ENCODE data around the gene VDR.

Gene VDR

GRCh38 chr12:47824198-47824597 is 80.6 kb downstream of the VDR start:
- Histone ChIP-seq H3K36me3 (ENCODE audit: control insufficient read depth in 1 of 2, insufficient read depth in 2 of 2, low read depth in 1 of 2, low read length in 2 of 2) (no peaks in the 10 kb centered on the region), H3K18ac (ENCODE audit: low read depth in 1 of 2, low read length in 2 of 2) (no peak overlapping the region), H2AFZ (ENCODE audit: low read depth, low read length) (no peak overlapping the region), H3K4me1 (ENCODE audit: control insufficient read depth, insufficient read depth, low read depth, low read length) (peaks cover 30% of the 10 kb centered on the region), H4K91ac (ENCODE audit: low read length) (peak overlapping the region; percentile 63), H2BK5ac (ENCODE audit: low read depth, low read length, poor library complexity, severe bottlenecking) (no peak overlapping the region), H2AK5ac (ENCODE audit: low read length, severe bottlenecking) (peak overlapping the region; percentile 76), H3K4ac (ENCODE audit: low read depth in 1 of 2, low read length in 2 of 2) (no peak overlapping the region), H3K4me2 (ENCODE audit: low read length, poor library complexity, severe bottlenecking) (no peak overlapping the region), H2BK12ac (ENCODE audit: low read length in 2 of 2) (peak overlapping the region; percentile 1 to 34), H3K79me1 (replicated peaks; ENCODE audit: low read length, poor library complexity, severe bottlenecking) (no peaks in the 10 kb centered on the region), H2BK120ac (ENCODE audit: low read depth, low read length) (peak overlapping the region; percentile 50), H4K8ac (ENCODE audit: low read length) (no peak overlapping the region), H3K14ac (ENCODE audit: low read length in 2 of 2) (no peak overlapping the region), H3K23ac (ENCODE audit: low read length in 2 of 2) (no peak overlapping the region), H3K9me3 (ENCODE audit: control insufficient read depth, low read length) (no peaks in the 10 kb centered on the region), H3K27ac (ENCODE audit: low read length, poor library complexity, severe bottlenecking) (no peak overlapping the region), H3K9ac (ENCODE audit: low read length) (no peak overlapping the region), H3K4me3 (ENCODE audit: insufficient read depth in 1 of 2, low read depth in 1 of 2, low read length in 2 of 2) (no peak overlapping the region), H2BK15ac (ENCODE audit: low read depth, poor library complexity, severe bottlenecking) (no peak overlapping the region), H3K27me3 (ENCODE audit: control insufficient read depth in 1 of 2, insufficient read depth in 1 of 2, low read length in 2 of 2) (no peaks in the 10 kb centered on the region)
- WGBS = 96% methylated on average over 2 of the region's 2 CpGs
- DNase-seq = no peak

- H4K91ac ChIP-seq (ENCODE audit: low read length) = no peak overlapping the region
- no peaks in the 10 kb centered on the region for H3K9me3 ChIP-seq (ENCODE audit: control insufficient read depth, low read length)
- H2AK5ac ChIP-seq (ENCODE audit: low read length, severe bottlenecking) = peak overlapping the region; percentile 76
- H2BK120ac ChIP-seq (ENCODE audit: low read depth, low read length) = no peak overlapping the region
- H3K9ac ChIP-seq (ENCODE audit: low read length) = peak overlapping the region; percentile 7
- no peak overlapping the region for H3K27ac ChIP-seq (ENCODE audit: low read length, poor library complexity, severe bottlenecking)
- H3K4ac ChIP-seq (ENCODE audit: low read depth in 1 of 2, low read length in 2 of 2) = no peak overlapping the region
- no peak overlapping the region for H2BK5ac ChIP-seq (ENCODE audit: low read depth, low read length, poor library complexity, severe bottlenecking)
- peak overlapping the region in 1 of 2 experiments; percentile 1 for H2BK12ac ChIP-seq (ENCODE audit: low read length in 2 of 2)
- no peak overlapping the region for H2BK15ac ChIP-seq (ENCODE audit: low read depth, poor library complexity, severe bottlenecking)
- WGBS = over 99% methylated on average over 5 of the region's 5 CpGs
- H3K18ac ChIP-seq (ENCODE audit: low read depth in 1 of 2, low read length in 2 of 2) = no peak overlapping the region
- H3K4me2 ChIP-seq (ENCODE audit: low read length, poor library complexity, severe bottlenecking) = no peak overlapping the region
- no peaks in the 10 kb centered on the region for H3K79me1 ChIP-seq (replicated peaks; ENCODE audit: low read length, poor library complexity, severe bottlenecking)
- H2AFZ ChIP-seq (ENCODE audit: low read depth, low read length) = no peak overlapping the region
- no peak overlapping the region for H3K4me3 ChIP-seq (ENCODE audit: insufficient read depth in 1 of 2, low read depth in 1 of 2, low read length in 2 of 2)
- no peak for DNase-seq
- no peak overlapping the region for H3K14ac ChIP-seq (ENCODE audit: low read length in 2 of 2)
- H3K36me3 ChIP-seq (ENCODE audit: control insufficient read depth in 1 of 2, insufficient read depth in 2 of 2, low read depth in 1 of 2, low read length in 2 of 2) = no peaks in the 10 kb centered on the region
- H3K23ac ChIP-seq (ENCODE audit: low read length in 2 of 2) = no peak overlapping the region
- H3K4me1 ChIP-seq (ENCODE audit: control insufficient read depth, insufficient read depth, low read depth, low read length) = peaks cover 26% of the 10 kb centered on the region
- no peaks in the 10 kb centered on the region for H3K27me3 ChIP-seq (ENCODE audit: control insufficient read depth in 1 of 2, insufficient read depth in 1 of 2, low read length in 2 of 2)
- H4K8ac ChIP-seq (ENCODE audit: low read length) = no peak overlapping the region
Measured at GRCh38 chr12:47823422-47824086, 81.2 kb downstream of the VDR start.

DNA sequence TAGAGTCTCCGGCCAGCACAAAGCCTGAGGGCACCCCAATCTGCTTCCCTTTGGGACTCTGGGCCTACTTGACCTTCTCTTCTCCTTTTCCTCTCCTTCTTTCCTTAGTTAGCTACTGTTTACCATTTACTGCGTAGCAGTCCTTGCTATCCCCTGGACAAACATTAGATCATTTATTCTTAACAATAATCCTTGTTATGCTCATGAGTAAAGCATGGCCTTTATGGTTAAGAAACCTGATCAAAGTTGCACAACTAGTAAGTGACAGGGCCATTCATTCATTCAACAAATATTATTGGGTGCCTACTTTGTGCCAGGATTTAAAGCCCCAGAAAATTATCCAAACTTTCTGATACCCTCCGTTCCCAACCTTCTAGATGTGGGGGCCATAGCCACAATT is 81.9 kb downstream of the VDR start:
- Histone ChIP-seq H2BK120ac (ENCODE audit: low read depth, low read length) (no peak overlapping the region), H3K9ac (ENCODE audit: low read length) (peak overlapping the region; percentile 16), H2BK12ac (ENCODE audit: low read length in 2 of 2) (peak overlapping the region in 1 of 2 experiments; percentile 72), H3K4me3 (ENCODE audit: insufficient read depth in 1 of 2, low read depth in 1 of 2, low read length in 2 of 2) (no peak overlapping the region), H2BK5ac (ENCODE audit: low read depth, low read length, poor library complexity, severe bottlenecking) (no peak overlapping the region), H4K91ac (ENCODE audit: low read length) (peak overlapping the region; percentile 54), H2AFZ (ENCODE audit: low read depth, low read length) (no peak overlapping the region), H3K18ac (ENCODE audit: low read depth in 1 of 2, low read length in 2 of 2) (no peak overlapping the region), H3K4me2 (ENCODE audit: low read length, poor library complexity, severe bottlenecking) (no peak overlapping the region), H3K4ac (ENCODE audit: low read depth in 1 of 2, low read length in 2 of 2) (peak overlapping the region in 1 of 2 experiments; percentile 37), H3K79me1 (replicated peaks; ENCODE audit: low read length, poor library complexity, severe bottlenecking) (no peaks in the 10 kb centered on the region), H2AK5ac (ENCODE audit: low read length, severe bottlenecking) (peak overlapping the region; percentile 45), H3K9me3 (ENCODE audit: control insufficient read depth, low read length) (no peaks in the 10 kb centered on the region), H3K4me1 (ENCODE audit: control insufficient read depth, insufficient read depth, low read depth, low read length) (peaks cover 32% of the 10 kb centered on the region), H3K23ac (ENCODE audit: low read length in 2 of 2) (no peak overlapping the region), H3K36me3 (ENCODE audit: control insufficient read depth in 1 of 2, insufficient read depth in 2 of 2, low read depth in 1 of 2, low read length in 2 of 2) (peaks cover 3% of the 10 kb centered on the region in 2 experiments), H4K8ac (ENCODE audit: low read length) (peak overlapping the region; percentile 19), H2BK15ac (ENCODE audit: low read depth, poor library complexity, severe bottlenecking) (peak overlapping the region; percentile 78), H3K27me3 (ENCODE audit: control insufficient read depth in 1 of 2, insufficient read depth in 1 of 2, low read length in 2 of 2) (no peaks in the 10 kb centered on the region), H3K14ac (ENCODE audit: low read length in 2 of 2) (no peak overlapping the region), H3K27ac (ENCODE audit: low read length, poor library complexity, severe bottlenecking) (no peak overlapping the region)
- WGBS = 92% methylated on average over 3 of the region's 3 CpGs
- no peak for DNase-seq

- Histone ChIP-seq H3K79me1 (replicated peaks; ENCODE audit: low read length, poor library complexity, severe bottlenecking) (no peaks in the 10 kb centered on the region), H2BK5ac (ENCODE audit: low read depth, low read length, poor library complexity, severe bottlenecking) (no peak overlapping the region), H3K18ac (ENCODE audit: low read depth in 1 of 2, low read length in 2 of 2) (peak overlapping the region; percentile 40 to 61), H4K8ac (ENCODE audit: low read length) (no peak overlapping the region), H3K4me1 (ENCODE audit: control insufficient read depth, insufficient read depth, low read depth, low read length) (peaks cover 35% of the 10 kb centered on the region), H3K4me2 (ENCODE audit: low read length, poor library complexity, severe bottlenecking) (no peak overlapping the region), H2BK15ac (ENCODE audit: low read depth, poor library complexity, severe bottlenecking) (no peak overlapping the region), H3K4me3 (ENCODE audit: insufficient read depth in 1 of 2, low read depth in 1 of 2, low read length in 2 of 2) (no peak overlapping the region), H2BK120ac (ENCODE audit: low read depth, low read length) (no peak overlapping the region), H3K14ac (ENCODE audit: low read length in 2 of 2) (no peak overlapping the region), H3K4ac (ENCODE audit: low read depth in 1 of 2, low read length in 2 of 2) (peak overlapping the region; percentile 8 to 37), H2AK5ac (ENCODE audit: low read length, severe bottlenecking) (peak overlapping the region; percentile 45), H2AFZ (ENCODE audit: low read depth, low read length) (no peak overlapping the region), H3K27me3 (ENCODE audit: control insufficient read depth in 1 of 2, insufficient read depth in 1 of 2, low read length in 2 of 2) (no peaks in the 10 kb centered on the region), H3K36me3 (ENCODE audit: control insufficient read depth in 1 of 2, insufficient read depth in 2 of 2, low read depth in 1 of 2, low read length in 2 of 2) (peaks cover 5 to 6% of the 10 kb centered on the region in 2 experiments), H3K9ac (ENCODE audit: low read length) (peak overlapping the region; percentile 99), H3K27ac (ENCODE audit: low read length, poor library complexity, severe bottlenecking) (no peak overlapping the region), H2BK12ac (ENCODE audit: low read length in 2 of 2) (peak overlapping the region in 1 of 2 experiments; percentile 72), H4K91ac (ENCODE audit: low read length) (no peak overlapping the region), H3K23ac (ENCODE audit: low read length in 2 of 2) (no peak overlapping the region), H3K9me3 (ENCODE audit: control insufficient read depth, low read length) (no peaks in the 10 kb centered on the region)
- no peak for DNase-seq
- 49% methylated on average over 2 of the region's 2 CpGs for WGBS
Measured at GRCh38 chr12:47822401-47822800, 82.4 kb downstream of the VDR start.
